Stimulated activated memory B cell treated with anti-CD40 and anti-IgM and Interleukin-4, amounts not matched to agents 10 μg/mL and 1 μg/mL and 100 μg/mL, for 72 hours (primary cell): ENCODE results near the gene NCF1.
A peak's percentile ranks its signal among the peaks of the same experiment; 100 is the strongest.
"Not testable (repeated sequence)": the region's sequence is repeated elsewhere in the genome, so short reads cannot be mapped to it uniquely, and the experiment has no call there.

Source experiments
- ATAC-seq: fragments of 150-1000 bp; cut with Tn5 transposase; 2 replicates; pipeline ENCODE4 v1.10.0; 2021
- H3K27ac Mint-ChIP-seq: one replicate; pipeline ENCODE4 v1.8.0; 2022; ENCODE audit warnings: mild to moderate bottlenecking, mixed read lengths
- H3K27me3 Mint-ChIP-seq: one replicate; pipeline ENCODE4 v1.8.0; 2022; ENCODE audit warnings: mixed read lengths
- H3K36me3 Mint-ChIP-seq: one replicate; pipeline ENCODE4 v1.8.0; 2022; ENCODE audit warnings: mixed read lengths
- H3K4me1 Mint-ChIP-seq: one replicate; pipeline ENCODE4 v1.8.0; 2022; ENCODE audit warnings: mixed read lengths
- H3K4me3 Mint-ChIP-seq: one replicate; pipeline ENCODE4 v1.8.0; 2022; ENCODE audit warnings: mild to moderate bottlenecking, moderate library complexity, mixed read lengths
- H3K9me3 Mint-ChIP-seq: one replicate; pipeline ENCODE4 v1.8.0; 2022; ENCODE audit warnings: mixed read lengths

The NCF1 gene

DNA sequence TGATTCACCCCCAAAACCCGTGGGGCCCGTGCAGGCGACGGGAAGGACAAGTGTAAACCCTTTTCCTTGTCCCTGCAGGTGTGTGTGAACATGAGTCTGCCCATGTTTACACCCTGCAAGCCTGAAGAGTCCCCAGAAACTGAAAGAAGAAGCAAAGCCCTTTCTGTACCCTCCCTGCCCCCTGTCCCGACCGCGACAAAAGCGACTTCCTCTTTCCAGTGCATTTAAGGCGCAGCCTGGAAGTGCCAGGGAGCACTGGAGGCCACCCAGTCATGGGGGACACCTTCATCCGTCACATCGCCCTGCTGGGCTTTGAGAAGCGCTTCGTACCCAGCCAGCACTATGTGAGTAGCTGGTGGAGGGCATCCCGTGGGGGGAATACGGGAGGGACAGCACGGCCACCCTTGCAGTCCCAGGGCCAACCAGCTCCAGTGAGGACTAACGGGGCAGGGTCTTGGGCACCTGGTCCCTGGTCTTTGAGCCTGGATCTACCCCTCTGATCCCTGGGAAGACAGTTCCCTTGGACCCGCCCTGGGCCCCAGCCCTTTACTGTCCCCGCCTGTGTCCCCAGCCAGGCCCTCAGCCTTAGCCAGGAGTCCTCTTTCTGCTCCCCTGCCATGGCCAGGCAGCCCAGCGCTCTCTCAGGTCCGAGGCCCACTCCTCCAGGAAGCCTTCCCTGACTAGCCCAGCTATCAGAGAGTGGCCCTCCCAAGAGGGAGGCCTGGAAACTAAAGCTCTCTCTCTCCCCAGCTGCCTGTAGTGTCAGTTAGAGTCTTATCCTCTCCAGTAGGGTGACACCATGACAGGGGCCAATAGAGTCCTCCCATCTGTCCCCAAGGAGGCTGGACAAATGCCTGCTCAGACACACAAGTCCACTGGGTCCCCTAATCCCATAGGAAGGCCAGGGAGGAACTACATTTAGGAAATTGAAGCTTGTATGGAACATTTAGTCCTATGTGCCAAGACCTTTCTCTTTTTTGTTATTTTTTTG lies at the start of gene NCF1:
NCF1 (plus strand) TSS at position 252 of the 991 bp plus-strand sequence; CDS start at position 273, 21 bp downstream.
- peak; percentile 96 for ATAC-seq
- H3K36me3 Mint-ChIP-seq, H3K27ac Mint-ChIP-seq: not testable (repeated sequence)

DNA sequence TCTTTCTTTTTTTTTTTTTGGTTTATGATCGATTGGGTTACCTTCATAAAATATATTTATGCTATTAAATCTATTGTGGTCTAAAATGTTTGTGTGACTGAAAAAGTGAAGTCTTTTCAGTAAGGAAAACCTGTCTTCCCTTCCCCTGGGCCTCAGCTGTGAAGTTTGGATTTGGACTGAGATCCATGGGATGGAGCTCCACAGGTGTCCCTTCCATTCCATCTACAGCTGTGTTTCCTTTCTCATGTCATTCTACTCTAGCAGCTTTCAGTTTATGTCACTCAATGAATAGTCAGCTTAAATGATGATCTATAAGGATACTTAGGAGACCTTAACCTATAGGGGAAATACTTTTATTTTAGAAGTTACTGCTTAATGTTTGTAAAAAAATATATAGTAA lies 48.0 kb upstream of the NCF1 start:
- Mint-ChIP-seq H3K27ac (no peak overlapping the region), H3K9me3 (no peaks in the 10 kb centered on the region), H3K36me3 (peaks cover 29% of the 10 kb centered on the region), H3K4me1 (no peaks in the 10 kb centered on the region), H3K27me3 (no peaks in the 10 kb centered on the region), H3K4me3 (no peak overlapping the region)
- no peak for ATAC-seq

More for the DNA sequence above, at the start of gene NCF1:
- not testable (repeated sequence) for H3K4me3 Mint-ChIP-seq, H3K27me3 Mint-ChIP-seq, H3K9me3 Mint-ChIP-seq, H3K4me1 Mint-ChIP-seq

DNA sequence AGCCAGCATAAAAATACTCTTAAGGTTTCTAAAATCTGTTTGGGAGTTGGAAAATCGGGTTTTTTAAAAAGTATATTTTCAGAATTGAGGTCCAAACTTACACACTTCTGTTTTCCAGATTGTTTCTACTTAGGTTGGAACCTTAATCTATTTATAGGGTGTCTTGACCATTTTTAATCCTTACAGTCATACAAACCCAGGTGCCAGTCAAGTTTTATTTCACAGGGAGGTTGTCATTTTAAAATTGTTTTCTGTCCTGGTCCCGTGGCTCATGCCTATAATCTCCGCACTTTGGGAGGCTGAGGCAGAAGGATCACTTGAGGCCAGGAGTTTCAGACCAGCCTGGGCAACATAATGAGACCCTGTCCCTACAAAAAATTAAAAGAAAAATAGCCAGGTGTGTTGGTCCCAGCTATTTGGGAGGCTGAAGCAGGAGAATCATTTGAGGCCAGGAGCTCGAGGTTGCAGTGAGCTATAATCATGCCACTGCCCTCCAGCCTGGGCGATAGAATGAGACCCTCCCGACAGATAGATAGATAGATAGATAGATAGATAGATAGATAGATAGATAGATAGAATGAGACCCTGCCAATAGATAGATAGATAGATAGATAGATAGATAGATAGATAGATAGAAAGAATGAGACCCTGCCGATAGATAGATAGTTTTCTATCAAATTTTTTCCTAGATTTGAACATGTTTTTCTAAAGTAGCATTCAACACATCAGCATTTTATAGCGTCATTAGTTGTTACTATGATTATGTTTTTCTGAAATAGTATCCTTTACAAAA lies 47.3 kb upstream of the NCF1 start:
- H3K4me1 Mint-ChIP-seq = no peaks in the 10 kb centered on the region
- peak overlapping the region; percentile 42 for H3K27ac Mint-ChIP-seq
- no peaks in the 10 kb centered on the region for H3K9me3 Mint-ChIP-seq
- peaks cover 28% of the 10 kb centered on the region for H3K36me3 Mint-ChIP-seq
- no peak overlapping the region for H3K4me3 Mint-ChIP-seq
- ATAC-seq = no peak
- H3K27me3 Mint-ChIP-seq = no peaks in the 10 kb centered on the region

DNA sequence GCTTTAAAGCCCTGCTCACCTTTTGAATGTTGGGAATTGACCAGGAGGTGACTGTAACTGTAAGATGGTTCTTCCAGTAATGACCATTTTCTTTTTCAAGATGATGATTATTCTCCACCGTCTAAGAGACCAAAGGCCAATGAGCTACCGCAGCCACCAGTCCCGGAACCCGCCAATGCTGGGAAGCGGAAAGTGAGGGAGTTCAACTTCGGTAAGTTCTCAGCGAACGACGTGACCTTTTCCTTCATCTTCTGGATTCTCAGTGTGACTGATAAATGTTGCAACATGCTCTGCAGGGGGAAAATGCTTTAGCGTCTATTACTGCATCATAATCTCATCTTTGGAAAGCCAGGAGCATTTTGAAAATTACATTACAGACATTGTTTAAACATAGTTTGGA lies 45.1 kb upstream of the NCF1 start:
- H3K4me1 Mint-ChIP-seq, H3K4me3 Mint-ChIP-seq, H3K27ac Mint-ChIP-seq, H3K27me3 Mint-ChIP-seq, ATAC-seq, H3K9me3 Mint-ChIP-seq: not testable (repeated sequence)
- peaks cover 18% of the 10 kb centered on the region for H3K36me3 Mint-ChIP-seq

DNA sequence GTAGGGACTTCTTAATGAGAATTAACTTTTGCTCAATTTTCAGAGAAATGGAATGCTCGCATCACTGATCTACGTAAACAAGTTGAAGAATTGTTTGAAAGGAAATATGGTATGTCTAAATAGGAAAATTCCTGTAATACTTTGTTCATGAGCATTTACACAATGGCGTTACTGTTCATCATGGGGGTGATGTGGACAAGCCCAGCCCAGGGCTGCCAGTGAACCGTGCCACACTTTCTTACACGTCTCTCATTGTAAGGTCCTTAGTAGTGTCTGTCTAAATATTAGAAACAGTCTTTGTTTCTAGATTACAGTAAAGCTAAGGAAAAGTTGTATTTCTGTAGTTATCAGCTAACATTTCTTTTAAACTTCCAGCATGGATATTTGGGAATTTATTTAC lies 43.6 kb upstream of the NCF1 start:
- not testable (repeated sequence) for H3K9me3 Mint-ChIP-seq, H3K4me3 Mint-ChIP-seq, ATAC-seq, H3K27ac Mint-ChIP-seq, H3K27me3 Mint-ChIP-seq, H3K4me1 Mint-ChIP-seq
- peaks cover 11% of the 10 kb centered on the region for H3K36me3 Mint-ChIP-seq

DNA sequence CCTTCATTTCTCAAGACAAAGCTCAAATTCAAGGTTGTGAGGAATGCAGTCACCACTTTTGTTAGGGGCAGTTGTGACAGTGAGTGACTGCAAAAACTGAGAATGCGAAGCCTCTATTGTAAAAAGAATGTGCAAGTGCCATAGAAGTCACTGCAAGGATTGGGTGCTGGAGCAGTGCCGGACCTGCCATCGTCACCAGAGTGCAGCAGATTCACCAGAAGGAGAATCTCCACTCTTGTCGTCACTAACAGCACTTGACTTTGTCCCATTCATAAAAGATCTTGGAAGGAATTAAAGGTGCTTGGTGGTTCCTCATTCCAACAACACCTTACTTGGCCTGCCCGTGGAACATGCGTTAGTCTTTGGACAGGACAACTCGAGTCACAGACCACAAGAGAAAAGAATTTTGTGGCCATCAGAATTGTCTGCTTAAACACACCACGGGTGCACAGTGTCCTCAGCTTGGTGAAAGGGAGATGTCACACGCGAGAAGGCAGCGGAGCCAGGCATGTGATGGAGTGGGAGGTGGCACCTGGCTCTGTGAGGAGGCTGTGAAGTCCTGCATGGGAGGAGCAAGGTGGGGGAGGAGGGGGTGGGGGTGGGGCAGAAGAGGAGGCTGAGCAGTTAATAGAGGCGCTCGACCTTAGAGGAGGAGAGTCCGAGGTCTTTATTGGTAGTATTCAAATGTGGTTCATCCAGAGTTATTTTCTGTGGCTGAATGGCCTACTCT lies 33.7 kb upstream of the NCF1 start:
- H3K4me1 Mint-ChIP-seq, H3K36me3 Mint-ChIP-seq: not testable (repeated sequence)

DNA sequence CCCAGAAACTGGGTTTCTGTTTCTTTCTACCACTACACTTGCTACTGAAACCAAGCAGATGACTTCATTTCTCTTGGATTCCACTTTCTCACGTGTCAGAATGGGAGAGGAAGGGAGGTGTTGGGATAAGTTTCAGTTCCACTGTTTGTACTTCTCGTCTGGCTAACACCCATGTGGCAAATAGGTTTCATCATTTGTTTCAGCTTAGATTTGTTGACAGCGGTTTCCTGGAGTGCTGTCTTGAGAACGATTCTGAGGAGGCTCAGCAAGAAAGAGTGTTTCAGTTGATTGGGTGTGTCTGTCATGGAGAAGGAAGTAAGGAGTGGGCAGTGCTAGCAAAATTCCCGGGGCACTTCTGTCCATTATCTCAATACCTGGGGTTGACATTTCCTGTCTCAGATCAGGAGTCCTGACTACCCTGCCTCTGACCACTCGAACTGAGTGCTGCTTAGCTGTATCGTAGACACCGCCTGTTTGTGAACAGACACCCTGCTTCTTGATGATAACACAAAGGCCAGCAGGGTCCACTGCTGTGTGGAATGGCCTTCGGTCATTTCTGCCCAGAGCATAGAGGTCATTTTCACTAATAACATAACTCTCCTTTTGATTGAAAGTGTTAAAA lies 29.8 kb upstream of the NCF1 start:
- not testable (repeated sequence) for ATAC-seq, H3K27ac Mint-ChIP-seq, H3K9me3 Mint-ChIP-seq, H3K27me3 Mint-ChIP-seq, H3K4me3 Mint-ChIP-seq, H3K36me3 Mint-ChIP-seq, H3K4me1 Mint-ChIP-seq

More for the DNA sequence above, 33.7 kb upstream of the NCF1 start:
- H3K9me3 Mint-ChIP-seq, ATAC-seq, H3K27ac Mint-ChIP-seq, H3K4me3 Mint-ChIP-seq, H3K27me3 Mint-ChIP-seq: not testable (repeated sequence)

DNA sequence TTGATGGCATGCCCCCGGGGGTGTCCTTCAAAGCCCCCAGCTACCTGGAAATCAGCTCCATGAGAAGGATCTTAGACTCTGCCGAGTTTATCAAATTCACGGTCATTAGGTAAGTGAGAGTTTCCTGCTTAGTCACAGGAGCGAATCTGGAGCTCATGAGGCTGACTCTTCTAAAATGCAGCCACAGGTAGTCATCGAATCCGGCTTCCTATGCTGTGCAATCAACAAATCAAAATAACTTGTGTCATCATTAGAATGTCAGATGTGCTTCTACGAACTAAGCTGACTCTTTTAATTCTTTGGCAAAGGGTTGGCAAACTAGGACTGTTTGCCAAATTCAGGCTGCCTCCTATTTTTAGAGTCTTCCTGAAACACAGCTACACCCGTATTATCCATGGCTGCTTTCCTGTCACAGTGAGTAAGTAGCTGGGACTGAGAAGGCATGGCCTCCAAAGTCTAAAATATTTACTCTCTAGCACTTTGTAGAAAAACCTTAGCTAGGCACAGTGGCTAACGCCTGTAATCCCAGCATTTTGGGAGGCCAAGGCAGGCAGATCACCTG lies 19.8 kb upstream of the NCF1 start:
- not testable (repeated sequence) for H3K9me3 Mint-ChIP-seq, H3K36me3 Mint-ChIP-seq, H3K4me1 Mint-ChIP-seq, H3K27me3 Mint-ChIP-seq, ATAC-seq, H3K27ac Mint-ChIP-seq, H3K4me3 Mint-ChIP-seq

DNA sequence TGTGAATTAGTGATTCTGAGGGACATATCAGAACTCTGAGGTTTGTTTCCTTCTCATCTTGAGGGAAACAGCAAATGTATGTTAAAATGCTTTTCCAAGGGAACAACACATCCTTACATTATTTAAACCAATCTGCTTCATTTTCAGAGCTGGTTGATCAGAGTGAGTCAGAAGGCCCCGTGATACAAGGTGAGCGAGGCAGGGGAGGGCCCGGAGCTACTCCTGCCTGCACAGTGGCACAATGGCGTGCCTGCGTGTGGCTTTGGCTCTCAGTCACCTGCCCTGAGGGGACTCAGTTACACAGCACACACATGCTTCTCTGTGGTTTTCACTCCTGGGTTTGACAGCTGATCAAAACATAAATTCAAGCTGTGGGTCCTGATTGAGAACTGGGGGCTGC lies 17.1 kb upstream of the NCF1 start:
- not testable (repeated sequence) for H3K27me3 Mint-ChIP-seq, H3K27ac Mint-ChIP-seq, H3K36me3 Mint-ChIP-seq, H3K4me1 Mint-ChIP-seq, H3K4me3 Mint-ChIP-seq, H3K9me3 Mint-ChIP-seq, ATAC-seq

DNA sequence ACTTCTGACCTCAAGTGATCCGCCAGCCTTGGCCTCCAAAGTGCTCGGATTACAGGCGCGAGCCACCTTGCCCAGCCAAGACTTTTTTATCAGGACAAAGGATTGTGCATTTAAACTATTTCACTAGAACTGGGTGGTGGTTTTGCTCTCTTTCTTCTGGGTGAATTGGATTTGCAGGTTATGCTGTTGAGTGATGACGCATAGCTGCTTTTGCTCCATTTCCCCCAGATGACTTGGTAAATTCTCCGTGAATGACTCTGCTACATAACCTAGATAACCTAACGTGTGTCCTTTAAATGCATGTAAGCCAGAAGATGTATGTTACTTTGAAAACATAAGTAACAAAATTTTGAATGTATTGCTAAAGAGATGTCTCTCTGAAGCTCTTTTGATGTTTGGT lies 15.5 kb upstream of the NCF1 start:
- not testable (repeated sequence) for H3K36me3 Mint-ChIP-seq, ATAC-seq, H3K4me1 Mint-ChIP-seq, H3K27me3 Mint-ChIP-seq, H3K27ac Mint-ChIP-seq, H3K9me3 Mint-ChIP-seq, H3K4me3 Mint-ChIP-seq

DNA sequence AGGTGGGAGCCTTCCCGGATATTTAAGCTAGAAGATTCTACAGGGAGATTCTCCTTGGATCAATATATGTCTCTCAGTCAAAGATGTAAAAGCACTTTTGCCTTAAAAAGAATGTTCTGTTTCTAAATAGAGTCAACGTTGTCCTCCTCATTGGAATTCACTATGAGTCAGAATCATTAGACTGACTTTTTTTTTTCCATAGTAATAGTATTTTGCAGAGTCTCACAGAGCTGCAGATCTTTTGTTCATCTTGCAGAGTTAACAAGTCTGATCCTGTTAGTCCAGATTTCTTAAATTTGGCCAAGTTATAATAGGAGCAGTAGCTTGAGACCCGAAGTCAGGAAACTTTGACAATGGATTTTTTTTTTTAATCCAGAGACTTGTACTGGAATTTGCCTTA lies 14.8 kb upstream of the NCF1 start:
- not testable (repeated sequence) for H3K36me3 Mint-ChIP-seq

DNA sequence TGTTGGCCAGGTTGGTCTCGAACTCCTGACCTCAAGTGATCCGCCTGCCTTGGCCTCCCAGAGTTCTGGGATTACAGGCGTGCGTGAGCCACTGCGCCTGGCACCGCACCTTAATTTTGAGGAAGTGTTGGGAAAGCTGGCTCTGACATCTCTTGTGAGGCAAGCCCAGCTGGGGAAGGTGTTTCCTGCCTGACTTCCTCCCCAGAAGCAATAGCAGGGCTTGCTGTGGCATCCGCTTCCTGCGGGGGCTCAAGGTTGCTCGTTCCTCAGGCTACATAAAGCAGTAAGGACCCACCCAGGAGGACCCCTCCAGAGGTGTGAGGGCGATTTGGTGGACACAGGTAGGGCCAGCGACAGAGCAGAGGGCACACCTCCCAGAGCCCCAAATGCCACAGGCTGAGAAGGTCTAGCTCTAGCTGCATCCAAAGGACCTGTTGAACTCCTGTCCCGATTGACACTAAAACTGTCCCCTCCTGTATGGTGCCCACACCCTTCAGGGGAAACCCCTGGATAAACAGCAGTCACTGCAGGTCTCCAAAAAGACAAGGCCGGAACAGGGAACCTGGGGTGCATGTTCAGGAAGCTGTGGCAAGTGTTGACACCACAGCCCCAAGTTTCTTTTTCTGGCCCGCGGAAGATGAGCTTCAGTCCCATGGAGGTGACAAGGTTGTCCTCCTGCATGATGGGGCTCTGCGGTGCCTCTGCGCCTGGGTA lies 8.4 kb upstream of the NCF1 start:
- not testable (repeated sequence) for H3K27me3 Mint-ChIP-seq, H3K4me1 Mint-ChIP-seq, H3K27ac Mint-ChIP-seq, H3K4me3 Mint-ChIP-seq, H3K36me3 Mint-ChIP-seq, H3K9me3 Mint-ChIP-seq
- ATAC-seq = peak; percentile 62

More for the DNA sequence above, 14.8 kb upstream of the NCF1 start:
- H3K4me3 Mint-ChIP-seq, H3K27me3 Mint-ChIP-seq, H3K9me3 Mint-ChIP-seq, H3K4me1 Mint-ChIP-seq, ATAC-seq, H3K27ac Mint-ChIP-seq: not testable (repeated sequence)

DNA sequence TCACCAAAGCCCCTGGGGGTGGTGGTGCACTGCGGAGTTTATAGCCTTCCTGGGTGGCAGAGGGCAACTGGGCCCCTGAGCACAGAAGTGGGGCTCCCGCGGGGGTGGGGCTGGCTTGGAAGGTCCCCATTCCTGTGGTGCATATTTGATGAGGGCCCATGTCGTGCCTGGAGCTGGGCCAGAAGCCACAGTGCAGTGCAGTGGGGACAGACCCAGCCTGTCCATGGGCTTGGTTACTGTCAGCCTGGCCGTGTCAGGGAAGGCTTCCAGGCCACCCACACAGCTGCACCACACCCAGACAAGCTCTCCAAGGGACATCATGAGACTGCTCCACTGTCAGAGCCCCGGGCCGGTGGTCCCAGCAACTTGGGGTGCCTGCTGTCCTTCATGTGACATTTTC lies 7.3 kb upstream of the NCF1 start:
- ATAC-seq = peak; percentile 66
- H3K27me3 Mint-ChIP-seq, H3K9me3 Mint-ChIP-seq, H3K4me3 Mint-ChIP-seq, H3K36me3 Mint-ChIP-seq, H3K27ac Mint-ChIP-seq, H3K4me1 Mint-ChIP-seq: not testable (repeated sequence)

DNA sequence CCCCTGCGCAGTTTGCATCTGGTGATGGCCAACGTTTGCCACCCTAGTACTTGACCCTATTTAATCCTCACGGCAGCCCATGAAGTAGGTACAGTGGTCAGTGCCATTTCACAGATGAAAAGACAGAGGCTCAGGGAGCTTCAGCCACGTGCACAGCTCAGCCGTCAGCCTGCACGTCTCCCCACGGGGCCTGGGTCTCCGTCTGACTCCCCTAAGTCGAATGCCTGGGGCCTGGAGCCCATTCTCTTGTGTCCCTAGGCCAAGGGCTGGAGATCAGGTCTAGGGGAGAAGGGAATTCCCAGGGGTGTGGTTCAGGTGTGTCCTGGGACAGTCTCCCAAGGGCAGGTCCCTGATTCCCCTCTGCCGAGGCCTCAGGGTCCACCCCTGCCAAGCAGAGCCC lies 6.8 kb upstream of the NCF1 start:
- not testable (repeated sequence) for H3K4me3 Mint-ChIP-seq, H3K4me1 Mint-ChIP-seq, H3K27ac Mint-ChIP-seq

More for the DNA sequence above, 6.8 kb upstream of the NCF1 start:
- H3K36me3 Mint-ChIP-seq, H3K9me3 Mint-ChIP-seq, ATAC-seq, H3K27me3 Mint-ChIP-seq: not testable (repeated sequence)
